ENCODE measurements around the gene MSANTD7. TPM values are rescaled to one million over a fixed set of nuclear protein-coding genes. Genes with fewer than 3 reads are reported as not detected.

Gene MSANTD7
- total and polyA plus RNA-seq, 9 of the 15 experiments (the other 6 are each of a cell fraction or from before 2014, with no cell fraction given), result 5.2 to 27.3 (median 23.6) TPM

GRCh38 chr10:14837757-14838581, at the start of gene MSANTD7, which contains the start of the genes CDNF and HSPA14 (continued):
- TF ChIP-seq ZNF280B (CRISPR knock-in tag; IDR thresholded peaks at IDR 0.05) (no peak), DACH1 (IDR thresholded peaks at IDR 0.05; ENCODE audit: partially characterized antibody) (no peak), ETS2 (tag; IDR thresholded peaks at IDR 0.05; ENCODE audit: borderline replicate concordance, poor library complexity, severe bottlenecking) (no peak), FOXK1 (CRISPR knock-in tag; IDR thresholded peaks at IDR 0.05; ENCODE audit: borderline replicate concordance) (no peak), ZNF263 (CRISPR knock-in tag; IDR thresholded peaks at IDR 0.05; ENCODE audit: borderline replicate concordance) (no peak; the same call in 1 of the 2 replicates), HMG20B (CRISPR knock-in tag; IDR thresholded peaks at IDR 0.05) (no peak), SMARCA4 (IDR thresholded peaks at IDR 0.05) (no peak), BRCA1 (IDR thresholded peaks at IDR 0.05) (no peak), BRCA1 (CRISPR knock-in tag; IDR thresholded peaks at IDR 0.05) (no peak), RBFOX2 (IDR thresholded peaks at IDR 0.05; ENCODE audit: low read depth, low read length) (peak; percentile 99), RBM22 (IDR thresholded peaks at IDR 0.05; ENCODE audit: low read depth, low read length, poor library complexity, severe bottlenecking) (no peak), ZBTB33 (CRISPR knock-in tag; IDR thresholded peaks at IDR 0.05) (no peak), PURB (CRISPR knock-in tag; IDR thresholded peaks at IDR 0.05; ENCODE audit: low read depth) (no peak), ZNF764 (CRISPR knock-in tag; IDR thresholded peaks at IDR 0.05; ENCODE audit: low read depth) (no peak), ZNF785 (CRISPR knock-in tag; IDR thresholded peaks at IDR 0.05) (no peak), U2AF2 (optimal IDR thresholded peaks at IDR 0.05; ENCODE audit: low read depth, low read length) (no peak), THAP7 (CRISPR knock-in tag; IDR thresholded peaks at IDR 0.05) (no peak), TRIM28 (IDR thresholded peaks at IDR 0.05) (no peak), KDM2B (CRISPR knock-in tag; IDR thresholded peaks at IDR 0.05) (no peak)
- TF ChIP-seq, protein P1, sequence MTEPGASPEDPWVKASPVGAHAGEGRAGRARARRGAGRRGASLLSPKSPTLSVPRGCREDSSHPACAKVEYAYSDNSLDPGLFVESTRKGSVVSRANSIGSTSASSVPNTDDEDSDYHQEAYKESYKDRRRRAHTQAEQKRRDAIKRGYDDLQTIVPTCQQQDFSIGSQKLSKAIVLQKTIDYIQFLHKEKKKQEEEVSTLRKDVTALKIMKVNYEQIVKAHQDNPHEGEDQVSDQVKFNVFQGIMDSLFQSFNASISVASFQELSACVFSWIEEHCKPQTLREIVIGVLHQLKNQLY (CRISPR knock-in tag; conservative IDR thresholded peaks at IDR 0.05), result no peak
- TF ChIP-seq, protein P2, sequence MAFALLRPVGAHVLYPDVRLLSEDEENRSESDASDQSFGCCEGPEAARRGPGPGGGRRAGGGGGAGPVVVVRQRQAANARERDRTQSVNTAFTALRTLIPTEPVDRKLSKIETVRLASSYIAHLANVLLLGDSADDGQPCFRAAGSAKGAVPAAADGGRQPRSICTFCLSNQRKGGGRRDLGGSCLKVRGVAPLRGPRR (CRISPR knock-in tag; IDR thresholded peaks at IDR 0.05), result no peak
- TF ChIP-seq, protein P3, sequence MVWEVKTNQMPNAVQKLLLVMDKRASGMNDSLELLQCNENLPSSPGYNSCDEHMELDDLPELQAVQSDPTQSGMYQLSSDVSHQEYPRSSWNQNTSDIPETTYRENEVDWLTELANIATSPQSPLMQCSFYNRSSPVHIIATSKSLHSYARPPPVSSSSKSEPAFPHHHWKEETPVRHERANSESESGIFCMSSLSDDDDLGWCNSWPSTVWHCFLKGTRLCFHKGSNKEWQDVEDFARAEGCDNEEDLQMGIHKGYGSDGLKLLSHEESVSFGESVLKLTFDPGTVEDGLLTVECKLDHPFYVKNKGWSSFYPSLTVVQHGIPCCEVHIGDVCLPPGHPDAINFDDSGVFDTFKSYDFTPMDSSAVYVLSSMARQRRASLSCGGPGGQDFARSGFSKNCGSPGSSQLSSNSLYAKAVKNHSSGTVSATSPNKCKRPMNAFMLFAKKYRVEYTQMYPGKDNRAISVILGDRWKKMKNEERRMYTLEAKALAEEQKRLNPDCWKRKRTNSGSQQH (CRISPR knock-in tag; IDR thresholded peaks at IDR 0.05), result no peak

Data from K562 (cell line).